ENCODE results near the gene RESF1. TPM values are rescaled to one million over a fixed set of nuclear protein-coding genes. Genes with fewer than 3 reads are reported as not detected.
A peak's percentile ranks its signal among the peaks of the same experiment; 100 is the strongest.

Gene RESF1
- total and polyA plus RNA-seq, 11 donors, result 9.5 to 42.8 (median 22.8) TPM

DNA sequence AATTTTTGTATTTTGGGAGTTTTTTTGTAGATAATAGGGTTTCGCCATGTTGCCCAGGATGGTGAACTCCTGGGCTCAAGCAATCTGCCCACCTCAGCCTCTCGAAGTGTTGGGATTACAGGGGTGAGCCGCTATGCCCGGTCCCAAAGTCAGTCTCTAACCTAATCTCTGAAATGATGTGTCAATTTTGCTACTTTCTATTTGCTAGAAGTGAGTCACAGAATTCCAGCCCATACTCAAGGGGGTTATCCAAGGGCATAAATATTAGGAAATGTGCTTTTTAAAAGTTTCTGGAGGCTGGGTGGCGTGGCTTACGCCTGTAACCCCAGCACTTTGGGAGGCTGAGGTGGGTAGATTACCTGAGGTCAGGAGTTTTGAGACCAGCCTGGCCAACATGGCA lies 40.5 kb downstream of the RESF1 start:
- intact Hi-C loops (cut with DNase I), result no loop called here
- Histone ChIP-seq H3K27me3 (no peaks in the 10 kb centered on the region), H3K4me1 (peaks cover 0 to 9% (median 0%) of the 10 kb centered on the region in 12 donors), H3K9me3 (no peaks in the 10 kb centered on the region), H3K36me3 (peaks cover 0 to 69% (median 51%) of the 10 kb centered on the region in 9 donors), H3K27ac (no peak overlapping the region), H3K4me3 (no peak overlapping the region)
- DNase-seq (no peak), ATAC-seq (no peak)
- TF ChIP-seq, protein P1, sequence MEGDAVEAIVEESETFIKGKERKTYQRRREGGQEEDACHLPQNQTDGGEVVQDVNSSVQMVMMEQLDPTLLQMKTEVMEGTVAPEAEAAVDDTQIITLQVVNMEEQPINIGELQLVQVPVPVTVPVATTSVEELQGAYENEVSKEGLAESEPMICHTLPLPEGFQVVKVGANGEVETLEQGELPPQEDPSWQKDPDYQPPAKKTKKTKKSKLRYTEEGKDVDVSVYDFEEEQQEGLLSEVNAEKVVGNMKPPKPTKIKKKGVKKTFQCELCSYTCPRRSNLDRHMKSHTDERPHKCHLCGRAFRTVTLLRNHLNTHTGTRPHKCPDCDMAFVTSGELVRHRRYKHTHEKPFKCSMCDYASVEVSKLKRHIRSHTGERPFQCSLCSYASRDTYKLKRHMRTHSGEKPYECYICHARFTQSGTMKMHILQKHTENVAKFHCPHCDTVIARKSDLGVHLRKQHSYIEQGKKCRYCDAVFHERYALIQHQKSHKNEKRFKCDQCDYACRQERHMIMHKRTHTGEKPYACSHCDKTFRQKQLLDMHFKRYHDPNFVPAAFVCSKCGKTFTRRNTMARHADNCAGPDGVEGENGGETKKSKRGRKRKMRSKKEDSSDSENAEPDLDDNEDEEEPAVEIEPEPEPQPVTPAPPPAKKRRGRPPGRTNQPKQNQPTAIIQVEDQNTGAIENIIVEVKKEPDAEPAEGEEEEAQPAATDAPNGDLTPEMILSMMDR (IDR thresholded peaks at IDR 0.05), result no peak
- no peak for TF ChIP-seq POLR2A (IDR thresholded peaks at IDR 0.05)
- WGBS, 4 donors, result 91 to 100% (median 98%) methylated on average over 6 of the region's 6 CpGs

- 92 to 96% (median 94%) methylated on average over 7 of the region's 7 CpGs for WGBS, 4 donors
- peaks cover 0 to 9% (median 0%) of the 10 kb centered on the region in 12 donors for H3K4me1 ChIP-seq
- H3K27me3 ChIP-seq, result no peaks in the 10 kb centered on the region
- no peak for TF ChIP-seq POLR2A (IDR thresholded peaks at IDR 0.05)
- TF ChIP-seq, protein P1 (IDR thresholded peaks at IDR 0.05), result no peak
- DNase-seq (no peak), ATAC-seq (no peak)
- peaks cover 0 to 61% (median 47%) of the 10 kb centered on the region in 9 donors for H3K36me3 ChIP-seq
- no peak overlapping the region for H3K27ac ChIP-seq
- no peaks in the 10 kb centered on the region for H3K9me3 ChIP-seq
- H3K4me3 ChIP-seq, result no peak overlapping the region
- intact Hi-C loops (cut with DNase I), result no loop called here
Observed at GRCh38 chr12:32000373-32001005, 41.3 kb downstream of the RESF1 start.

DNA sequence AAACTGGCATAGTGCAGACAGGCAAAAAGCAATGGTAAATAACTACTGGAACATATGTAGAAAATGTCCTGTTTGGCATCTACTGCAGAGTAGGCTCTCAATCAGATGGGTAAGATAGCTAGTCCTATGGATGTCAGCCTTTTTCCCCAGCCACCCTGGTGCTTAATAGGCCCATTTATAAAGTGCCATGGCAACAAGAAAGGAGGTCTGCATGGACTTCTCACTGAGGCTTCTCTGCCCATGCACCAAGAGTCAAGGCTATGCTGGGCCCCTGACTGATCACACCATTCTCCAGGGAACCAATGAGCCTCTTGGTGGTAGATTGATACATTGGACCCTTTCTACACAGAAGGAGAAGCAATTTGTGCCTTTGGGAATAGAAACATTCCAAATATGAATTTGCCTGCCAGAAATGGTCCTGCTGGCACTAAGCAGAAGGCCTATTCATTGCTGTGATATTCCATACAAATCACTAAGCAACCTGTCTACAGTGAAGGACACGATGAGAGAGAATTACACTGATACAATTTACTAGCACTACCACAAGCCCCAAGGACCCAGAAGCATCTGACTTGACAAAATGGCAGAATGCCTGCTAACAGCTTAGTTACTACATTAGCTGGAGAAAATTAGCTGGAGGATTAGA lies 43.8 kb downstream of the RESF1 start:
- peaks cover 0 to 9% (median 0%) of the 10 kb centered on the region in 12 donors for H3K4me1 ChIP-seq
- H3K27me3 ChIP-seq, result no peaks in the 10 kb centered on the region
- intact Hi-C loops (cut with DNase I), result no loop called here
- H3K36me3 ChIP-seq, result peaks cover 0 to 36% (median 26%) of the 10 kb centered on the region in 9 donors
- H3K9me3 ChIP-seq, result no peaks in the 10 kb centered on the region
- no peak overlapping the region for H3K4me3 ChIP-seq
- DNase-seq, result no peak
- TF ChIP-seq POLR2A (IDR thresholded peaks at IDR 0.05), result no peak
- TF ChIP-seq, protein P1 (IDR thresholded peaks at IDR 0.05), result no peak
- WGBS, 4 donors, result 27 to 51% (median 31%) methylated on average over 1 of the region's 1 CpG
- ATAC-seq, result peak in 2 of 4 donors; percentile 26 to 59
- no peak overlapping the region for H3K27ac ChIP-seq

DNA sequence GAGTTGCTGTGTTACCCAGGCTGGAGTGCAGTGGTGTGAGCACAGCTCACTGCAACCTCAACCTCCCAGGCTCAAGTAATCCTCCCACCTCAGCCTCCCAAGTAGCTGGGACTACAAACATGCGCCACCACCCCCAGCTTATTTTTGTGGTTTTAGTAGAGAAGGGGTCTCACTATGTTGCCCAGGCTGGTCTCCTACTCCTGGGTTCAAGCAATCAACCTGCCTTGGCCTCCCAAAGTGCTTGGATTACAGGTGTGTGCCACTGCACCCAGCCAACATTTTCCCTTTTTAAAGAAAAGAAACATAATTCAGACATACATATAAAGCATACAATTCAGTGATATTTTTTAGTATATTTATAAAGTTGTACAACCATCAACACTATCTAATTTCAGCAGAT lies 44.4 kb downstream of the RESF1 start:
- no peak for DNase-seq
- no peak for ATAC-seq
- TF ChIP-seq, protein P1 (IDR thresholded peaks at IDR 0.05), result no peak
- TF ChIP-seq POLR2A (IDR thresholded peaks at IDR 0.05), result no peak
- no peak overlapping the region for H3K27ac ChIP-seq
- peaks cover 0 to 29% (median 19%) of the 10 kb centered on the region in 9 donors for H3K36me3 ChIP-seq
- no peaks in the 10 kb centered on the region for H3K9me3 ChIP-seq
- intact Hi-C loops (cut with DNase I), result no loop called here
- H3K4me3 ChIP-seq, result no peak overlapping the region
- WGBS, 4 donors, result 90 to 100% (median 96%) methylated on average over 1 of the region's 1 CpG
- H3K27me3 ChIP-seq, result no peaks in the 10 kb centered on the region
- peaks cover 0 to 9% (median 0%) of the 10 kb centered on the region in 12 donors for H3K4me1 ChIP-seq

All from heart left ventricle (tissue), 16 donors.